Neural progenitor cell (in vitro differentiated cells): Measurements from ENCODE around the gene MRO. TPM values are rescaled to one million over a fixed set of nuclear protein-coding genes. Genes with fewer than 3 reads are reported as not detected.

Experiments used
- DNase-seq: peaks from one replicate; pipeline ENCODE4 v3.0.0-alpha.2; 2016; ENCODE audit warnings: low spot score
- H2AFZ ChIP-seq: fragments of 200-600 bp; sonication (generic); replicated peaks from 2 replicates; pipeline ENCODE4 v1.6.1; 2016; ENCODE audit warnings: antibody characterized with exemption
- H3F3A ChIP-seq: fragments of 200-600 bp; sonication (generic); 2 replicates; pipeline ENCODE4 v1.6.1; 2016; ENCODE audit warnings: antibody characterized with exemption, low read depth
- H3K27ac ChIP-seq: fragments of 200-600 bp; sonication (generic); 2 replicates; pipeline ENCODE4 v1.5.1; 2016; ENCODE audit warnings: mild to moderate bottlenecking
- H3K27me3 ChIP-seq: fragments of 200-600 bp; sonication (generic); 2 replicates; pipeline ENCODE4 v1.6.1; 2016; ENCODE audit warnings: mild to moderate bottlenecking, moderate library complexity
- H3K36me3 ChIP-seq: fragments of 200-600 bp; sonication (generic); 2 replicates; pipeline ENCODE4 v1.5.1; 2016
- H3K4me1 ChIP-seq: fragments of 200-600 bp; sonication (generic); 2 replicates; pipeline ENCODE4 v1.6.1; 2016; ENCODE audit warnings: mixed run types
- H3K4me2 ChIP-seq: fragments of 200-600 bp; sonication (generic); 2 replicates; pipeline ENCODE4 v1.6.1; 2016
- H3K4me3 ChIP-seq: fragments of 200-600 bp; sonication (generic); 2 replicates; pipeline ENCODE4 v1.5.1; 2016
- H3K79me2 ChIP-seq: fragments of 200-600 bp; sonication (generic); 2 replicates; pipeline ENCODE4 v1.6.1; 2016; ENCODE audit warnings: low read depth
- H3K9ac ChIP-seq: fragments of 200-600 bp; sonication (generic); 2 replicates; pipeline ENCODE4 v1.6.1; 2016
- H3K9me3 ChIP-seq: fragments of 200-600 bp; sonication (generic); 2 replicates; pipeline ENCODE4 v1.5.1; 2016; ENCODE audit warnings: low read depth
- H4K20me1 ChIP-seq: fragments of 200-600 bp; sonication (generic); 2 replicates; pipeline ENCODE4 v1.6.1; 2016; ENCODE audit warnings: low read depth
- H3K27ac Mint-ChIP-seq: 3 replicates; pipeline ENCODE4 v1.8.0; 2021; ENCODE audit warnings: mixed read lengths
- H3K27me3 Mint-ChIP-seq: 2 replicates; pipeline ENCODE4 v1.8.0; 2022; ENCODE audit warnings: low read depth, mild to moderate bottlenecking, inconsistent platforms, moderate library complexity, mixed read lengths; ENCODE audit not compliant: insufficient read depth
- H3K36me3 Mint-ChIP-seq: 3 replicates; pipeline ENCODE4 v1.8.0; 2021; ENCODE audit warnings: mixed read lengths
- H3K4me1 Mint-ChIP-seq: 3 replicates; pipeline ENCODE4 v1.8.0; 2021; ENCODE audit warnings: mixed read lengths
- H3K4me3 Mint-ChIP-seq: 3 replicates; pipeline ENCODE4 v1.8.0; 2021; ENCODE audit warnings: mild to moderate bottlenecking, moderate library complexity, mixed read lengths
- H3K9me3 Mint-ChIP-seq: 3 replicates; pipeline ENCODE4 v1.8.0; 2020; ENCODE audit warnings: mixed read lengths
- EZH2 ChIP-seq: fragments of 200-600 bp; sonication (generic); IDR thresholded peaks from 2 replicates; pipeline ENCODE4 v1.6.1; 2017; ENCODE audit warnings: antibody characterized with exemption, mild to moderate bottlenecking, moderate library complexity
- EZH2phosphoT487 ChIP-seq: fragments of 200-600 bp; sonication (generic); IDR thresholded peaks from 2 replicates; pipeline ENCODE4 v1.6.1; 2017; ENCODE audit warnings: antibody characterized with exemption
- total RNA-seq: library from RNA; depleted of rRNA; stranded (reverse); fragments of >200 nt; gene quantifications from 2 replicates; pipeline ENCODE4 v1.2.3, GENCODE V29; 2015; ENCODE audit warnings: low replicate concordance
- TF ChIP-seq, protein P1 (sequence below): fragments of 200-600 bp; sonication (generic); IDR thresholded peaks from 2 replicates; pipeline ENCODE4 v1.5.1; 2017; ENCODE audit warnings: antibody characterized with exemption, mild to moderate bottlenecking

The MRO gene
- total RNA-seq, 1 donor from 2014 or later = not detected

- Histone ChIP-seq H3K27me3 (no peaks in the 10 kb centered on the region), H3K9ac (no peak overlapping the region), H3F3A (no peaks in the 10 kb centered on the region), H3K4me1 (no peaks in the 10 kb centered on the region), H3K79me2 (no peaks in the 10 kb centered on the region), H3K36me3 (no peaks in the 10 kb centered on the region), H3K4me3 (no peak overlapping the region), H2AFZ (no peak overlapping the region), H3K9me3 (no peaks in the 10 kb centered on the region), H4K20me1 (no peaks in the 10 kb centered on the region), H3K4me2 (no peak overlapping the region), H3K27ac (no peak overlapping the region)
- no peaks in the 10 kb centered on the region for H3K9me3 Mint-ChIP-seq
- H3K36me3 Mint-ChIP-seq = no peaks in the 10 kb centered on the region
- H3K4me1 Mint-ChIP-seq = peaks cover 10% of the 10 kb centered on the region
- peaks cover 7% of the 10 kb centered on the region for H3K27me3 Mint-ChIP-seq
- DNase-seq = no peak
- peak overlapping the region; percentile 44 for H3K4me3 Mint-ChIP-seq
- H3K27ac Mint-ChIP-seq = peak overlapping the region; percentile 0
- TF ChIP-seq EZH2phosphoT487 = no peak
- no peak for TF ChIP-seq EZH2
Measured at GRCh38 chr18:50853863-50854271, 34.1 kb upstream of the MRO start.

GRCh38 chr18:50850307-50851065 is 30.7 kb upstream of the MRO start:
- Histone ChIP-seq H3K27me3 (no peaks in the 10 kb centered on the region), H3K9ac (no peak overlapping the region), H2AFZ (no peak overlapping the region), H3K4me2 (no peak overlapping the region), H3F3A (no peaks in the 10 kb centered on the region), H3K9me3 (no peaks in the 10 kb centered on the region), H3K4me3 (no peak overlapping the region), H3K79me2 (no peaks in the 10 kb centered on the region), H4K20me1 (no peaks in the 10 kb centered on the region), H3K36me3 (no peaks in the 10 kb centered on the region), H3K27ac (no peak overlapping the region), H3K4me1 (no peaks in the 10 kb centered on the region)
- Mint-ChIP-seq H3K27ac (no peak overlapping the region), H3K4me3 (no peak overlapping the region), H3K36me3 (no peaks in the 10 kb centered on the region), H3K4me1 (peaks cover 10% of the 10 kb centered on the region), H3K9me3 (no peaks in the 10 kb centered on the region), H3K27me3 (no peaks in the 10 kb centered on the region)
- DNase-seq = no peak
- TF ChIP-seq EZH2phosphoT487 = no peak
- no peak for TF ChIP-seq EZH2
- TF ChIP-seq, protein P1, sequence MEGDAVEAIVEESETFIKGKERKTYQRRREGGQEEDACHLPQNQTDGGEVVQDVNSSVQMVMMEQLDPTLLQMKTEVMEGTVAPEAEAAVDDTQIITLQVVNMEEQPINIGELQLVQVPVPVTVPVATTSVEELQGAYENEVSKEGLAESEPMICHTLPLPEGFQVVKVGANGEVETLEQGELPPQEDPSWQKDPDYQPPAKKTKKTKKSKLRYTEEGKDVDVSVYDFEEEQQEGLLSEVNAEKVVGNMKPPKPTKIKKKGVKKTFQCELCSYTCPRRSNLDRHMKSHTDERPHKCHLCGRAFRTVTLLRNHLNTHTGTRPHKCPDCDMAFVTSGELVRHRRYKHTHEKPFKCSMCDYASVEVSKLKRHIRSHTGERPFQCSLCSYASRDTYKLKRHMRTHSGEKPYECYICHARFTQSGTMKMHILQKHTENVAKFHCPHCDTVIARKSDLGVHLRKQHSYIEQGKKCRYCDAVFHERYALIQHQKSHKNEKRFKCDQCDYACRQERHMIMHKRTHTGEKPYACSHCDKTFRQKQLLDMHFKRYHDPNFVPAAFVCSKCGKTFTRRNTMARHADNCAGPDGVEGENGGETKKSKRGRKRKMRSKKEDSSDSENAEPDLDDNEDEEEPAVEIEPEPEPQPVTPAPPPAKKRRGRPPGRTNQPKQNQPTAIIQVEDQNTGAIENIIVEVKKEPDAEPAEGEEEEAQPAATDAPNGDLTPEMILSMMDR = no peak

GRCh38 chr18:50849419-50849821 is 29.6 kb upstream of the MRO start:
- Histone ChIP-seq H3K36me3 (no peaks in the 10 kb centered on the region), H3K9me3 (no peaks in the 10 kb centered on the region), H4K20me1 (no peaks in the 10 kb centered on the region), H3K4me3 (no peak overlapping the region), H3K27ac (no peak overlapping the region), H3K27me3 (no peaks in the 10 kb centered on the region), H3K4me1 (no peaks in the 10 kb centered on the region), H3K9ac (no peak overlapping the region), H3F3A (no peaks in the 10 kb centered on the region), H3K79me2 (no peaks in the 10 kb centered on the region), H3K4me2 (no peak overlapping the region), H2AFZ (no peak overlapping the region)
- DNase-seq = no peak
- H3K4me3 Mint-ChIP-seq = no peak overlapping the region
- H3K4me1 Mint-ChIP-seq = peaks cover 8% of the 10 kb centered on the region
- TF ChIP-seq, protein P1 = no peak
- TF ChIP-seq EZH2phosphoT487 (no peak), EZH2 (no peak)
- H3K27ac Mint-ChIP-seq = no peak overlapping the region
- no peaks in the 10 kb centered on the region for H3K36me3 Mint-ChIP-seq
- no peaks in the 10 kb centered on the region for H3K27me3 Mint-ChIP-seq
- no peaks in the 10 kb centered on the region for H3K9me3 Mint-ChIP-seq

GRCh38 chr18:50848991-50849390 is 29.2 kb upstream of the MRO start:
- no peaks in the 10 kb centered on the region for H3F3A ChIP-seq
- TF ChIP-seq EZH2phosphoT487 (no peak), EZH2 (no peak)
- TF ChIP-seq, protein P1 = no peak
- no peaks in the 10 kb centered on the region for H3K36me3 Mint-ChIP-seq
- H3K4me1 ChIP-seq = no peaks in the 10 kb centered on the region
- no peak overlapping the region for H3K9ac ChIP-seq
- no peak for DNase-seq
- H3K9me3 Mint-ChIP-seq = no peaks in the 10 kb centered on the region
- no peak overlapping the region for H2AFZ ChIP-seq
- H3K27ac ChIP-seq = no peak overlapping the region
- H3K36me3 ChIP-seq = no peaks in the 10 kb centered on the region
- H3K79me2 ChIP-seq = no peaks in the 10 kb centered on the region
- H3K9me3 ChIP-seq = no peaks in the 10 kb centered on the region
- H3K27me3 ChIP-seq = no peaks in the 10 kb centered on the region
- H3K4me3 ChIP-seq = no peak overlapping the region
- H3K27me3 Mint-ChIP-seq = no peaks in the 10 kb centered on the region
- no peak overlapping the region for H3K27ac Mint-ChIP-seq
- no peak overlapping the region for H3K4me2 ChIP-seq
- no peaks in the 10 kb centered on the region for H4K20me1 ChIP-seq
- peaks cover 4% of the 10 kb centered on the region for H3K4me1 Mint-ChIP-seq
- no peak overlapping the region for H3K4me3 Mint-ChIP-seq
